ENCODE measurements around the gene PFN1. TPM values are rescaled to one million over a fixed set of nuclear protein-coding genes. Genes with fewer than 3 reads are reported as not detected.

PFN1 gene
- total RNA-seq, 1 donor from 2014 or later = 1,046 TPM

- Histone ChIP-seq H3K27me3 (peaks cover 7% of the 10 kb centered on the region), H3K27ac (peak within 1 kb of the TSS; percentile 0 to 37), H3K9me3 (no peaks in the 10 kb centered on the region), H3K4me1 (peaks cover 3 to 5% of the 10 kb centered on the region in 2 donors), H3K36me3 (peaks cover 26 to 28% of the 10 kb centered on the region in 2 donors), H3K4me3 (peak within 1 kb of the TSS; percentile 48 to 65)
- peak; percentile 84 to 95 for DNase-seq (ENCODE audit: low spot score in 2 of 2)
- intact Hi-C loops (cut with DNase I) = loop anchor here (5.0 kb wide), 1 partner anchor 167 kb away; the partner anchor contains the start of gene MED11
- TF ChIP-seq CTCF (IDR thresholded peaks at IDR 0.05) = no peak
Measured at GRCh38 chr17:4899341-4900230, 48.7 kb downstream of the PFN1 start, which contains the start of gene C17orf107. Gene C17orf107, plus strand, starts transcription at chr17:4899536. Its CDS starts 227 bp downstream, at chr17:4899763.

- Histone ChIP-seq H3K27me3 (peaks cover 7% of the 10 kb centered on the region), H3K9me3 (no peaks in the 10 kb centered on the region), H3K27ac (no peak overlapping the region), H3K36me3 (peaks cover 31 to 35% of the 10 kb centered on the region in 2 donors), H3K4me3 (peak overlapping the region; percentile 48 to 65), H3K4me1 (peaks cover 3 to 5% of the 10 kb centered on the region in 2 donors)
- intact Hi-C loops (cut with DNase I) = no loop called here
- no peak for DNase-seq (ENCODE audit: low spot score in 2 of 2)
- TF ChIP-seq CTCF (IDR thresholded peaks at IDR 0.05) = no peak
Measured at GRCh38 chr17:4898927-4899326, 49.4 kb downstream of the PFN1 start.

GRCh38 chr17:4898351-4898750 lies 50.0 kb downstream of the PFN1 start:
- peaks cover 3 to 5% of the 10 kb centered on the region in 2 donors for H3K4me1 ChIP-seq
- TF ChIP-seq CTCF (IDR thresholded peaks at IDR 0.05) = no peak
- DNase-seq (ENCODE audit: low spot score in 2 of 2) = no peak
- no peak overlapping the region for H3K27ac ChIP-seq
- no peaks in the 10 kb centered on the region for H3K9me3 ChIP-seq
- H3K27me3 ChIP-seq = peaks cover 7% of the 10 kb centered on the region
- intact Hi-C loops (cut with DNase I) = no loop called here
- no peak overlapping the region for H3K4me3 ChIP-seq
- H3K36me3 ChIP-seq = peaks cover 36 to 41% of the 10 kb centered on the region in 2 donors

- no peak for DNase-seq (ENCODE audit: low spot score in 2 of 2)
- TF ChIP-seq CTCF (IDR thresholded peaks at IDR 0.05) = no peak
- Histone ChIP-seq H3K27ac (no peak overlapping the region), H3K36me3 (peaks cover 42 to 46% of the 10 kb centered on the region in 2 donors), H3K27me3 (peaks cover 7% of the 10 kb centered on the region), H3K4me3 (no peak overlapping the region), H3K4me1 (peaks cover 3 to 5% of the 10 kb centered on the region in 2 donors), H3K9me3 (no peaks in the 10 kb centered on the region)
- intact Hi-C loops (cut with DNase I) = no loop called here
Measured at GRCh38 chr17:4897785-4898184, 50.5 kb downstream of the PFN1 start.

GRCh38 chr17:4897198-4897687 lies 51.1 kb downstream of the PFN1 start:
- Histone ChIP-seq H3K4me1 (peaks cover 3 to 5% of the 10 kb centered on the region in 2 donors), H3K27ac (no peak overlapping the region), H3K36me3 (peaks cover 48 to 52% of the 10 kb centered on the region in 2 donors), H3K9me3 (no peaks in the 10 kb centered on the region), H3K4me3 (no peak overlapping the region), H3K27me3 (peaks cover 7% of the 10 kb centered on the region)
- no peak for TF ChIP-seq CTCF (IDR thresholded peaks at IDR 0.05)
- intact Hi-C loops (cut with DNase I) = no loop called here
- no peak for DNase-seq (ENCODE audit: low spot score in 2 of 2)

Data from ascending aorta (tissue), 2 donors.